Muscle layer of colon (tissue), 2 donors: ENCODE measurements around the gene OR2B3.

ENCODE experiments used
- H3K27ac ChIP-seq: one replicate; pipeline ENCODE4 v1.7.0; 2013; ENCODE audit warnings: low read depth, mild to moderate bottlenecking, low read length, moderate library complexity
- H3K27me3 ChIP-seq, 2 donors: one replicate each; pipeline ENCODE4 v1.7.0; 2013; ENCODE audit warnings: low read length in 2 of 2, mild to moderate bottlenecking in 2 of 2; ENCODE audit not compliant: insufficient read depth in 2 of 2, control insufficient read depth in 1 of 2
- H3K36me3 ChIP-seq: one replicate; pipeline ENCODE4 v1.7.0; 2013; ENCODE audit warnings: mild to moderate bottlenecking, low read length; ENCODE audit not compliant: insufficient read depth
- H3K4me1 ChIP-seq: one replicate; pipeline ENCODE4 v1.7.0; 2013; ENCODE audit warnings: mild to moderate bottlenecking, low read length; ENCODE audit not compliant: insufficient read depth
- H3K4me3 ChIP-seq, 2 donors: one replicate each; pipeline ENCODE4 v1.7.0; 2013; ENCODE audit warnings: low read length in 2 of 2, low read depth in 1 of 2, mild to moderate bottlenecking in 1 of 2, moderate library complexity in 1 of 2
- H3K9ac ChIP-seq: one replicate; pipeline ENCODE4 v1.7.0; 2013; ENCODE audit warnings: low read length
- H3K9me3 ChIP-seq: one replicate; pipeline ENCODE4 v1.7.0; 2013; ENCODE audit warnings: mild to moderate bottlenecking, low read length
- donor health status: abdominal sarcoma.
- donor health status: Adenocarcinoma of cecum.

Gene OR2B3

DNA sequence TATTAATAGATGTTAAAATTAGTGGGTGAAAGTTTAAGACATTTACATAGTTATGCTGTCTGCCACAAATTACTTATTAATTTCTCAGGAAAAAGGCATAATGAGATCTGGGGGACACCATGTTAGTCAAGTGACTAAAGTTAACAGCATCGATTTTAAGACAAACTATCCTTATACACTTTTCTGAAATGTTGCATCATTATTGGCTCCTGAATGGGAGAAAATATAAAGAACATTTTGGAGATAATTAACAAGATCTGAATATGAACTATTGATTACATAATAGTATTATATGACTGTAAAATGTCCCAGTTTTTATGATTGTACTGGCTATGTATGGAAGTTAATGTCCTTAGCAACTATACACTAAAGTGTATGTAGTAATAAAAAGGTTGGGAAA lies 7.9 kb downstream of the OR2B3 start:
- no peaks in the 10 kb centered on the region for H3K27me3 ChIP-seq
- no peak overlapping the region for H3K4me3 ChIP-seq
- H3K36me3 ChIP-seq: no peaks in the 10 kb centered on the region
- H3K9me3 ChIP-seq: no peaks in the 10 kb centered on the region
- no peak overlapping the region for H3K27ac ChIP-seq
- H3K4me1 ChIP-seq: no peaks in the 10 kb centered on the region
- H3K9ac ChIP-seq: no peak overlapping the region

DNA sequence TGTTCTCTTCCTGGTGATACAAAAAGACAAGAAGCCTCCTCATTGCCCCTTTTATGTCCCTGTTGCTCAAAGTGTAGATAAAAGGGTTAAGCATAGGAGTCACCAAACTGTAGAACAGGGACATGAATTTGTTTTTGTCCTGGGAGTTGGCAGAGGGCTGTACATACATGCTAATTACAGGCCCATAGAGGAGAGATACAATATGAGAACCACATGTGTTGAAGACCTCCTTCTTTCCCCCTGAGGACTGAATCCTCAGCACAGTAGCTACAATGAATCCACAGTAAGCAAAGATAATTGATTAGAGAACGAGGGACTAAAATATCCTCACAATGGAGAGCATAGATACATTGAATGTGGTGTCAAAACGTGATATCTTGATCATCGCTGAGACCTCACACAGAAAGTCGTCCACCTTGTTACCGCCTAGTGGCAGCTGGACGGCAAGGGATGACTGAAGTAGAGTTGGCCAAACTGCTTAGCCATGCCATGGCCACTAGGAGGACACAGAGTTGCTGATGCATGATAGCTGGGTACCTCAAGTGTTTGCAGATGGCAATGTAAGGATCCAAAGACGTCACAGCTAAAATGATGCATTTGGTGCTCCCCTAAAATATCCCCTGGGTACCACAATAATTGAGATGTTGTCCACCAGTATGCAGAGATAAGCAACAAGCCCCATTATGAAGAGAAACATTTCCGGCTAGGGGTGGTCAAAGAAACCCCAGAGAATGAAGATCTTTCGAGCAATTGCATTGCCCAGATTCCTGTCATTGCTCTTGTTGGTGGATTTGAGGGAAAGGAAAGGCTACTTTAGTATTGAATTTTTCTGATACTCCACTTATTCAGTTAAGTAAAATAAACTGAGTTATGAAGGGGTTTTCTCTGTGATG lies 15.0 kb downstream of the OR2B3 start:
- Histone ChIP-seq H3K4me3 (no peak overlapping the region), H3K4me1 (no peaks in the 10 kb centered on the region), H3K36me3 (no peaks in the 10 kb centered on the region), H3K27ac (no peak overlapping the region), H3K9ac (no peak overlapping the region), H3K9me3 (no peaks in the 10 kb centered on the region), H3K27me3 (no peaks in the 10 kb centered on the region)

DNA sequence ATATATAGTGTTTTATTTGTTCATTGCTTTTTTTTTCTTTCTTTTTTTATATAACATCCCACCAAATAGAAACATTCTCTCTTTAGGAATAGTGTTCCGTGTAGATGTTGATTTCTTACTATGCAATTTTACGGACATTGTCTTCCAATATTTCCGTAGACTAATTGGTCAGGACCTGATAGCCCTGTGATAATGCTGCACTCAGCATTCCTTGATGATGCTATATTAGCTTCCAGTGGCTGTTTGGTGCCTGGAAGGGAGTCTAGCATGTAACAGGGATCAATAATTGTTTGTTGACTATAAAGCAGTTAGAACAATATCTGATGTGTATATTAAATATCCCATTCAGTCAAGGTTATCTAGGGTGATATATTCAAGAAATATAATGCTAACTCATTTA lies 35.4 kb downstream of the OR2B3 start:
- Histone ChIP-seq H3K36me3 (no peaks in the 10 kb centered on the region), H3K27me3 (no peaks in the 10 kb centered on the region), H3K27ac (no peak overlapping the region), H3K4me1 (no peaks in the 10 kb centered on the region), H3K9ac (no peak overlapping the region), H3K4me3 (no peak overlapping the region), H3K9me3 (no peaks in the 10 kb centered on the region)

DNA sequence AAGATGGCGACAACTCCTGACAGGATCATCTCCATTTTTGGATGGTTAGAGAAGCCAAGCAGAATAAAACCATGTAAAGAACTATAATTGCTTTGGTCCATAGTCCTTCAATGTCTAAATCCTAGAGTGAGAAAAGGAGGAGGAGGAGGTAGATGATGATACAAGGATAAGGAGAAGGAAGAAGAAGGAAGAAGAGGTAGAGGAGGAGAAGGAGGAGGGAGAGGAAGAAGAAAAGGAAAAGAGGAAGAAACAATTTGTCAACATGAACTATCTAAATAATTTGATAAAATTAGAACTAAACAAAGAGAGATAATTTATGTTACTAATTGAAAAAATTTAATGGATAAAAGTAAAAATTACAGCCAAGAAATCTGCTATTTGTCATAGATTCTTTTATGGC lies 42.0 kb downstream of the OR2B3 start, which contains the start of gene OR2W1:
OR2W1 (minus strand) TSS at position 101 of the 400 bp plus-strand sequence; CDS start at position 101, 0 bp downstream.
- H3K9ac ChIP-seq: no peak within 1 kb of the TSS
- no peaks in the 10 kb centered on the region for H3K4me1 ChIP-seq
- H3K9me3 ChIP-seq: no peaks in the 10 kb centered on the region
- H3K4me3 ChIP-seq: no peak within 1 kb of the TSS
- H3K27me3 ChIP-seq: no peaks in the 10 kb centered on the region
- H3K27ac ChIP-seq: no peak within 1 kb of the TSS
- no peaks in the 10 kb centered on the region for H3K36me3 ChIP-seq
